AG04449 (cell line): ENCODE results near the gene CXXC1.
"Not testable (repeated sequence)": the region's sequence is repeated elsewhere in the genome, so short reads cannot be mapped to it uniquely, and the experiment has no call there.

Experiments used
- CTCF ChIA-PET: fragments of 350-600 bp; formaldehyde crosslinking; extraction: SDS; loops from one replicate; lab custom pipeline; 2021; ENCODE audit warnings: antibody characterized with exemption; lab: Yijun Ruan, JAX
- POLR2A ChIA-PET: fragments of 400-600, 350-600 bp; formaldehyde crosslinking; extraction: SDS; loops from one replicate; lab custom pipeline; 2020; ENCODE audit warnings: antibody characterized with exemption, inconsistent platforms; lab: Yijun Ruan, JAX
- DNase-seq: peaks from one replicate; pipeline ENCODE4 v3.0.0-alpha.2; 2010; ENCODE audit warnings: low read depth, low spot score
- H3K4me3 ChIP-seq: 2 replicates; pipeline ENCODE4 v1.5.1; 2011; ENCODE audit warnings: low read depth, mild to moderate bottlenecking, control low read depth, low read length
- TF ChIP-seq, protein P1 (sequence below): IDR thresholded peaks from one replicate; pipeline ENCODE4 v1.5.1; 2011; ENCODE audit warnings: mild to moderate bottlenecking, moderate library complexity, low read length, control low read depth, inconsistent platforms; ENCODE audit not compliant: insufficient read depth; ENCODE audit errors: missing control alignments

Gene CXXC1

DNA sequence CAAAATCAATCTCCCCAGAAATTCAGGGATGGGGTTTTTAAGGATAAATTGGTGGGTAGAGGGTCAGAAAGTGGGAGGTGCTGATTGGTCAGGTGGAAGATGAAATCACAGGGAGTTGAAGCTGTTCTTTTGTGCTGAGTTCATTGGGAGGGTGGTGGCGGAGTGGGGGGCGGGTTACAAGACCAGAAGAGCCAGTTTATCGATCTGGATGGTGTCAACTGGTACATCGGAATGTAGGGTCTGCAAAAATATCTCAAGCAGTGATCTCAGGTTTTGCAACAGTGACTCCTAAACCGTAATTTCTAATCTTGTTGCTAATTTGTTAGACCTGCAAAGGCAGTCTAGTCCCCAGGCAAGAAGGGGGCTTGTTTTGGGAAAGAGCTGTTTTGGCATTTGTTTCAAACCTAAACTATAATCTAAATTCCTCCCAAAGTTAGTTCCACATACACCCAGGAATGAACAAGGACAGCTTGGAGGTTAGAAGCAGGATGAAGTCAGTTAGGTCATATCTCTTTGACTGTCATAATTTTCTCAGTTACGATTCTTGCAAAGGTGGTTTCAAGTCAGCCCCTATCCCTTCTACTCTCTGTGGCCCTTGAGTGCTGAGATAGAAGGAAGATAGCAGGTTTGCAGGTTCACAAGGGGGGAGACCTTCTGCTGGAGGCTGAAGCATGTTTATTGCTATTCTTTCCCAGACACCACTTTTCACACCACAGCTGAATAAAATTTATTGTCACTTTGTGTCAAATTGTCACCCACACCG is 12.3 kb upstream of the CXXC1 start:
- no peak overlapping the region for H3K4me3 ChIP-seq
- TF ChIP-seq, protein P1, sequence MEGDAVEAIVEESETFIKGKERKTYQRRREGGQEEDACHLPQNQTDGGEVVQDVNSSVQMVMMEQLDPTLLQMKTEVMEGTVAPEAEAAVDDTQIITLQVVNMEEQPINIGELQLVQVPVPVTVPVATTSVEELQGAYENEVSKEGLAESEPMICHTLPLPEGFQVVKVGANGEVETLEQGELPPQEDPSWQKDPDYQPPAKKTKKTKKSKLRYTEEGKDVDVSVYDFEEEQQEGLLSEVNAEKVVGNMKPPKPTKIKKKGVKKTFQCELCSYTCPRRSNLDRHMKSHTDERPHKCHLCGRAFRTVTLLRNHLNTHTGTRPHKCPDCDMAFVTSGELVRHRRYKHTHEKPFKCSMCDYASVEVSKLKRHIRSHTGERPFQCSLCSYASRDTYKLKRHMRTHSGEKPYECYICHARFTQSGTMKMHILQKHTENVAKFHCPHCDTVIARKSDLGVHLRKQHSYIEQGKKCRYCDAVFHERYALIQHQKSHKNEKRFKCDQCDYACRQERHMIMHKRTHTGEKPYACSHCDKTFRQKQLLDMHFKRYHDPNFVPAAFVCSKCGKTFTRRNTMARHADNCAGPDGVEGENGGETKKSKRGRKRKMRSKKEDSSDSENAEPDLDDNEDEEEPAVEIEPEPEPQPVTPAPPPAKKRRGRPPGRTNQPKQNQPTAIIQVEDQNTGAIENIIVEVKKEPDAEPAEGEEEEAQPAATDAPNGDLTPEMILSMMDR: no peak
- DNase-seq: no peak
- POLR2A ChIA-PET: no interaction called here
- CTCF ChIA-PET: interaction anchor here (0.7 to 1.5 kb wide), 2 partner anchors 55 to 57 kb away, joined by 3 to 4 read pairs; no protein-coding TSS in a partner anchor

DNA sequence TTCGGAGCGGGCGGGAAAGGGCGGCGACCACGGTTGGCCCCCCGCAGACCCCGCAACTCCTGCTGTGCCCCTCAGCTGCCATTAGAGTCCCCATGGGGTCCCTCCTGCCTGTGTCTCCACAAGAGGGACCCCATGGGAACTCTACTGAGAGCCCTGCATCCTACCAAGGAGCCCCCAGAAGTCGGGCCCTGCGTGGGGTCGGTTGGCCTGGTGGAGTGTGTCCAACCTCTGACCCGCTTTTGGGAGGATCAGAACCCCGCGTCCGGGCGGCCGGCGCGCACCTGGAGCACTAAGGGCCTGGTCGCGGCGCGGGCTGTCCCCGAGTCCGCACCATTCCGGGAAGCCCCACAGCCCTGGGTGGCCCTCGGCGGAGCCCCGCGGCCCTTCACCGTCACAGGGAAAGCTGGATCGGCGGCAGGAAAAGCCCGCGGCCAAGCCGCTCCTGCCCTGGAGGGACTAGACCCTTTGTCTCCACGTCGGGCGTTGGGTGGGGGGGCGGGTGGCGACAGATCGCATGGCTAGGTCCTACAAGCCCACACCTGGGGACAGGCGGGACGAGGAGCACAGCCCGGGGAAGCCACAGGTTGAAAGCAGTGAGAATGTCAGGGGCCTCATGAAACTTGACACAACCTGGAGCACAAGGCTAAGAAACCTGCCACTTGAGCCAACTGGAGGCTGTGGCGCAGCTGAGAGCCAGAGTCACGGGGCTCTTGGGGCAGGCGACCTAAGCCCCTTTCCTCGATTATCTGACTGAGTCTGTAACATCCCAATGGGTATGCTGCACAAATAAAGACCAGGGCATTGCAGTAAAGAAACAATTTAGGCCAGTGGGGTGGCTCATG is 11.2 kb upstream of the CXXC1 start:
- ChIA-PET POLR2A (no interaction called here), CTCF (no interaction called here)
- peak overlapping the region; percentile 60; the same call in 1 of the 2 replicates for H3K4me3 ChIP-seq
- DNase-seq: no peak
- TF ChIP-seq, protein P1: no peak

DNA sequence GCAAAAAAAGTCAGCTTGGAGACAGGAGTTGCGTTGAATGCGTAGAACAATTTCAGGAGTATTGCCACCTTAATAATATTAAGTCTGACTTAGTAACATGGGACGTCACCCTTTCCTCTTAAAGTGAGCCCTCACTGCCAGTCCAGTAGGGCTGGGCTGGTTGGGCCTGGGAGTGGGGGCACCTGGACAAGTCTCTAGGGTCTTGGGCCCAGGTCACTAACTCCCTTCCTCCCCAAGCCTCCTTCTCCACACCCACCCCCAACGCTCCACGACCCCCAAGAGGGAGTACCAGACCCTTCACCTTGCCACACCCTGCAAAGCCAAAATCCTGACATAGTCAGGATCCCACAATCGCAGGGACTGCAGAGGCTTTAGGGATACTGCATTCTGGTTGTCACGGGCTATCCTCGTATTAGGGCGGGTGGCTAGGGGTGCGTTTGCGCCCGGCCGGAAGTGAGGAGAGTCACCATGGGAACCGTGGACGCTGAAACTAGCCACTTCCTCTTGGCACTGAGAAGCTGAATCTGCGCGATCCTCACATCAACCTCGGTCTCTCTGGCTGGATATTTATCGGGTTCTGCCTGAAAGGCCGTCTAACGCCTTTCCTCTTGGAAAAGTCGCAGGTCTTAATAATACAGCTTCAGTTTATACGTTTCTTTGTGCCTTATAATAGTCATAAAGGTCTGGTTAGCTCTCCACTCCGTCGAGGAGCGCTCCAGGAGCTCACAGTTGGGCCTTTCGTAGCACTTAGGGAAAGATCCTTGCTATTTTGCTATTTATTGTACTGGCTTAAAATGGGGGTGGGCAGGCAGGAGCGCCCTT is 10.3 kb upstream of the CXXC1 start:
- CTCF ChIA-PET: no interaction called here
- POLR2A ChIA-PET: no interaction called here
- TF ChIP-seq, protein P1: no peak
- no peak for DNase-seq
- peak overlapping the region; percentile 60 for H3K4me3 ChIP-seq

DNA sequence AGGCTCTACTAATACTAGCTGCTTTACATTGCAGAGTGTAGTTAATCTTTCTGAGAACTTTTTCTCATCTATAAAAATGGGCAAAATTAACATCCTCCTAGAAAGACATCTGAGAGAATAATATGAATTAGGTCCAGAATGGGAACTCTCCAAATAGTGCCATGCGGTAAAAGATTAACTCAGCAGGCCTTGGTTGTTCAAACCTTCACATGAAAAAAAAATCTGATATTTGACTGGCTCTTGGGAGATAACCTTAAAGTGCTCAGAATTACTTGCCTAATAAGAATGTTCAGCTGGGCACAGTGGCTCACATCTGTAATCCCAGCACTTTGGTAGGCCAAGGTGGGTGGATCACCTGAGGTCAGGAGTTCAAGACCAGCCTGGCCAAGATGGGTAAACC is 5.5 kb upstream of the CXXC1 start:
- H3K4me3 ChIP-seq: no peak overlapping the region
- CTCF ChIA-PET: no interaction called here
- DNase-seq: no peak
- POLR2A ChIA-PET: no interaction called here
- TF ChIP-seq, protein P1: no peak

DNA sequence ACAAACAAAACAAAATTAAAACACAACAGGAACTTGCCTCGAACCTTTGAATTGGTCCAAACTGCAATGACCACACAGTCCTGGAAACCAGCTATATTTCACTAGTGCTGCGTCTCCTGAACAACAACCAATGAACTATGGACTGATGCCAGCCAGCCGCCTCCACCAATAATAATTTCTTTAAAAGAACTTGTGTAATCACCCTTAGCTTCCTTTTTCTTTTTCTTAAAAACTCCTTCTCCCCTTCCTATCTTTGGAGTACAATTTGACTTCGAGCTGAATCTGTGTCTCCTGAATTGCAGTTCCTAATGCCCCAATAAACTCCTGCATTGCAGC is 1.6 kb upstream of the CXXC1 start:
- DNase-seq: no peak
- TF ChIP-seq, protein P1: no peak
- no peak overlapping the region for H3K4me3 ChIP-seq
- CTCF ChIA-PET: interaction anchor here (1.2 to 2.2 kb wide), 3 partner anchors 11 to 68 kb away, joined by 5 to 10 read pairs (median 7); no protein-coding TSS in a partner anchor
- POLR2A ChIA-PET: no interaction called here

DNA sequence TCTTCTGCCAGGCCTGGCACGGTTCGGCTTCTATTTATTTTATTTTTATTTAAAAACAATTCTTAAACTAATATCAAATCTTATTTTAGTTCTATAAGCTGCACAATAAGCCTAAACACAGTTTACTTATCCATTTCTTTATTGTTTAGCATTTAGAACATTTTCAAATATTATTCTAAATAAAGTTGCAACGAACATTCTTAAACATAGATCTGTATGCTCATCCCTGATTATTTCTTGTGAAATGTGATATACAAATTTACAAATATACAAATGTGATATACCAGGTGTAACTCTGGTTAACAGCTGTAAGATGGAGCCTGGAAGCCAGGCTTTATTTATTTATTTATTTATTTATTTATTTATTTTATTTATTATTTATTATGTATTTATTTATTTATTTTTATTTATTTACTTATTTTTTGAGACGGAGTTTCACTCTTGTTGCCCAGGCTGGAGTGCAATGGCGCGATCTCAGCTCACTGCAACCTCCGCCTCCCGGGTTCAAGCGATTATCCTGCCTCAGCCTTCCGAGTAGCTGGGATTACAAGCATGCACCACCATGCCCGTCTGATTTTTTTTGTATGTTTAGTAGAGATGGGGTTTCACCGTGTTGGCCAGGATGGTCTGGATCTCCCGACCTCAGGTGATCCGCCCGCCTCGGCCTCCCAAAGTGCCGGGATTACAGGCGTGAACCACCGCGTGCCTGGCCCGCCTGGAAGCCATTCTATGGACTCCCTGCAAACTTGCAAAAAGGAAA is 1.0 kb upstream of the CXXC1 start:
- POLR2A ChIA-PET, DNase-seq: not testable (repeated sequence)
- peak overlapping the region; percentile 92 for H3K4me3 ChIP-seq
- CTCF ChIA-PET: interaction anchor here (1.2 to 2.2 kb wide), 3 partner anchors 10 to 69 kb away, joined by 5 to 10 read pairs (median 7); no protein-coding TSS in a partner anchor
